Stimulated activated CD4-positive, alpha-beta T cell treated with anti-CD3 and anti-CD28 coated beads, Interleukin-1b, Interleukin-23, amount 100 ng/mL, for 24 hours (primary cell): ENCODE measurements around the gene PUS1.
A peak's percentile ranks its signal among the peaks of the same experiment; 100 is the strongest.
"Not testable (repeated sequence)": the region's sequence is repeated elsewhere in the genome, so short reads cannot be mapped to it uniquely, and the experiment has no call there.

Source experiments
- DNase-seq, 4 experiments: peaks; one replicate each; pipeline ENCODE4 v3.0.0-alpha.2; 2020; ENCODE audit warnings: low read depth in 4 of 4, low spot score in 1 of 4

PUS1 gene

GRCh38 chr12:131928711-131929580 lies at the start of gene PUS1:
TSS of gene PUS1 (plus strand) at chr12:131929276. CDS start at chr12:131929723, 447 bp downstream.
- peak; percentile 78 to 88 (median 82) for DNase-seq

- no peak for DNase-seq
Observed at GRCh38 chr12:131882804-131883520, 46.1 kb upstream of the PUS1 start.

DNA sequence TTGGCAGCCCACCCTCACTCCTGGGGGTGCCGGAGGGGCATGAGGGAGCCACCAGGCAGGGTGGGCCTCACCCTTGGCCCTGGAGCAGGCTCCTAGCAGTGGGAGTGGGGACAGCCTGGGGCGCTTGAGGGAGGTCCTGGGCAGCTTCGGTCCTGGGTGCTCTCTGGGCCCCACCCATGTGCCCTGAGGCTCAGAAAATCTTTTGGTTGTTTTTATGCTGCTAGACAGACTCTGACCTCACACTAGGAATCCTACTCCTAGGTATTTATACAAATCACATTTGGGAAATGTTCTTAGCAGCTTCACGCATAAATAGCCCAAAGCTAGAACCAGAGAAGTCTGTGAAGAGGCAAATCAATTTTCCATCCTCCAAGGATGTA lies 45.6 kb upstream of the PUS1 start:
- no peak for DNase-seq

DNA sequence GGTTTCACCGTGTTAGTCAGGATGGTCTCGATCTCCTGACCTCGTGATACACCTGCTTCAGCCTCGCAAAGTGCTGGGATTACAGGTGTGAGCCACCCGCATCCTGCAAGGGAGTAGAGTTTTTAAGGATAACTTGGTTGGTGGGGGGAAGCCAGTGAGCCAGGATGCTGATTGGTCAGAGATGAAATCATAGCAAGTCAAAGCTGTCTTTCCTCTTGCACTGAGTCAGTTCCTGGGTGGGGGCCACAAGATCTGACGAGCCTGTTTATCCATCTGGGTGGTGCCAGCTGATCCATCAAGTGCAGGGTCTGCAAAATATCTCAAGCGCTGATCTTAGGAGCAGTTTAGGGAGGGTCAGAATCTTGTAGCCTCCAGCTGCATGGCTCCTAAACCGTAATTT lies 44.0 kb upstream of the PUS1 start:
- not testable (repeated sequence) for DNase-seq

DNA sequence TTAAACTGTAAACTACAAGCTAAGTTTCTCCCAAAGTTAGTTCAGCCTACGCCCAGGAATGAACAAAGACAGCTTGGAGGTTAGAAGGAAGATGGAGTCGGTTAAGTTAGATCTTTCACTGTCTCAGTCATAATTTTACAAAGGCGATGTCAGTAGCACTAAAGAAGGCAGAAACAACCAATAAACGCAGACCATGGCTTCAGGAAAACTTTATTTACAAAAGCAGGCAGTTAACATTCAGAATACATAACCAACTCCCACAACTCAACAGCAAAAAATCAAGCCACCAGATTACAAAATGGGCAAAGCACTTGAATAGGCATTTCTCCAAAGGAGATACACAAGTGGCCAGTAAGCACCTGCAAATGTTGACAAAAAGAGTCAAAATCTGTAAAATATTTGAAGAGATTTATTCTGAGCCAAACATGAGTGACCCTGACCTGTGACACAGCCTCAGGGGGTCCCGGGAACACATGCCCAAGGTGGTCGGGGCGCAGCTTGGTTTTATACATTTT lies 43.5 kb upstream of the PUS1 start:
- DNase-seq = no peak

DNA sequence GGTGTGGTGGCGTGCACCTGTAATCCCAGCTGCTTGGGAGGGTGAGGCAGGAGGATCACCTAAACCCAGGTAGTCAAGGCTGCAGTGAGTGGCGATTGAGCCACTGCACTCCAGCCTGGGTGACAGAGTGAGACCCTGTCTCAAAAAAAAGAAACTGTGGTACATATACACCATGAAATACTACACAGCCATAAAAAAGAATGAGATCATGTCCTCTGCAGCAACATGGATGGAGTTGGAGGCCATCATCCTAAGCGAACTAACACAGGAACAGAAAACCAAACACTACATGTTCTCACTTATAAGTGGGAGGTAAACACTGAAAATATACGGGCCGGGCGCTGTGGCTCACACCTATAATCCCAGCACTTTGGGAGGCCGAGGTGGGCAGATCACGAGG lies 37.4 kb upstream of the PUS1 start:
- DNase-seq = not testable (repeated sequence)

GRCh38 chr12:131892711-131893604 lies 36.1 kb upstream of the PUS1 start:
- DNase-seq = no peak

GRCh38 chr12:131893605-131894312 lies 35.3 kb upstream of the PUS1 start:
- DNase-seq = no peak

DNA sequence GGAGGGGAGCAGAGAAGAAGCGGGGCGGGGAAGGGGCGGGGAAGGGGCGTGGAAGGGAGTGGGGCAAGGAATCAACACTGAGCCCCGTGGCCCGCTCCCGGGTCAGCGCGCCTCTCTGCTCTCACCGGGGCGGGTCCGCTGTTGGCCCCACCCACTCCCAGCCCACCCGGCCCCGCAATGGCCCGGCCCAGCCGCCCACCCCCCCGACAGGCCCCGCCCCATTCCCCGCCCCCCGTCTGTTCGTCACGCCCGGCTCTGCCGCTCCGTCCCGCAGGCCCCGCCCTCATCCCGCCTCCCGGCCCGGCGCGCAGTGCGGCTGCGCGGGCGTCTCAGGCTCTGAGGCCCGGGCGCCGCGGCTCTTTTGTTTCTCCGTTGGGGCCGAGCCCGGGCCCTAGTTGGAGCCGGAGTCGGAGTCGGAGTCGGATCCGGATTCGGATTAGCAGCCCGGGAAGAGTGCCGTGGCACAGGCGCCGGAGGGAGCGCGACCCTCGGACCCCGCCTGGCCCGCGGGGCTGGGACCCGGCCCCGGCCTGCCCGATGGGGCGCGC lies 34.7 kb upstream of the PUS1 start, which contains the start of gene ULK1:
Gene ULK1, plus strand, starts transcription at position 310 of the 548 bp plus-strand sequence. CDS start 380 bp downstream, outside the sequence.
- DNase-seq = peak; percentile 66 to 92 (median 88)

GRCh38 chr12:131894981-131895639 lies 34.0 kb upstream of the PUS1 start:
- no peak for DNase-seq

DNA sequence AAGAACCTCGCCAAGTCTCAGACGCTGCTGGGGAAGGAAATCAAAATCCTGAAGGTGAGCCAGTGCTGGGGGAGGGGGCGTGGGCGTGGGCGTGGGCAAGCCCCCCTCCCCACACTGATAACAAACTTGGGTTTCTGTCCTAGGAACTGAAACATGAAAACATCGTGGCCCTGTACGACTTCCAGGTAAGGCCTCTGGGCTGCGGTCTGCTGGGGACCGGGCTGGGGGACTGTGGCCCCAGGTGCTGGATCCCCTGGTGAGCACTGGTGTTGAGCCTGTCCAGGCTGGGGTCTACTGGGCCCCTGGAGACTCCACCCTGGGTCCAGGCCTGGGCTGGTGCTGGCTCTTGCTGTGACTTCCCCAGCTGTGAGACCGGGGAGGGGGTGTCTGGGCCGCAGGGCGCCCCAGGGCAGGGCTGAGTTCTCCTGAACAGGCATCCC lies 33.4 kb upstream of the PUS1 start:
- no peak for DNase-seq

DNA sequence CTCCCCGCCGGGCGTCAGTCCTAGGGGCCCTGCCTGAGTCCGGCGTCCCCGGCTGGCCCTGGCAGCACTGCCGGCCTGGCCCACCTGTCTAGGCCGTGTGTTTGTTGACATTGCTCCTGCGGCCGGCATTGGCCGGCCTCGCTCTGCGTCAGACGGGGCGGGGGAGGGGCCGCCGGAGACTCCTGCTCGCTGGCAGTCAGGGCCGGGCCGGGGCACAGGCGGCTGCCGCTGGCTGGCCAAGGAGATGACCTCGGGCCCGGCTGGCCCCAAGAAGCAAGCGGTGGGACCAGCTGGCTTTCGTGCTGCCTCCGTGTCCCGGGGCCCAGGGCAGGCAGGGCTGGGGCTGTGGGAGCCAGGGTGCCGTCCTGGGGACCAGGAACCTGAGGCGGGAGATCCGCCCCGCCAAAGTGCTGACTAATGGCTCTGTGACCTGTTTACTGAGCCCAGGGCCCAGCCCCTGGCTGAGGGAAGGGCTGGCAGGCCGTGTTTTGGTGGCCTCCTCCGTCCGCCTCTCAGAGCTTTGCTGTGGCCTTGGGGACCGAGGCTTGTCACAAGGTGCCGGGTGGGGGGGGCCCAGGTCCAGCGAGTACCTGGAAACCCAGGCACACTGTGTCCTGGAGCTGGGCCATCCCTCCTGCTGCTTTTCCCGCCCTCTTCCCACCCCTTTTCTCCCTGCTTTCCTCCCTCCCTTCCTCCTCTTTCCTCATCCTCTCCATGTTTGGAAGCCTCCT lies 32.8 kb upstream of the PUS1 start:
- peak; percentile 31 to 66 (median 39) for DNase-seq

DNA sequence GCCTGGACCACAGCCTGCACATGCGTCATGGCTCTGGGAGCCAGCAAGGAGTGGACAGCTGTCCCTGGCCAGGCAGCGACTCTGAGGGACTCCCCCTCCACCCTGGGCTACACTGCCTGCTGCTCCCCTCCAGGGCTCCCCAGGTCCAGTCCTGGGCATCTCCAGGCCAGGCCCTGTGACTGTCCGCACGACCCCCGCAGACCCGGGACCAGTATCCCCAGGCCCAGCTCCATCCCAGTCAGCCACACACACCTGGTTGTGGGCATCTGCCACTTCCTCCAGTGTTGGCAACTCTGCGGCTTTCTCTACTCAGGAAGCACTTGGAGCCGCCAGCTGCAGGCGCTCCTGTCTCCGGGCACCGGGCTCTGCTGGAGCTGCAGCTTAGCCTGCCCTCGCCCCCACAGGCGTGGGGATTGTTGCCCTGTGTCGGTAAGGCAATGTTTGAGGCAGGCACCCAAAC lies 32.2 kb upstream of the PUS1 start:
- DNase-seq = no peak

DNA sequence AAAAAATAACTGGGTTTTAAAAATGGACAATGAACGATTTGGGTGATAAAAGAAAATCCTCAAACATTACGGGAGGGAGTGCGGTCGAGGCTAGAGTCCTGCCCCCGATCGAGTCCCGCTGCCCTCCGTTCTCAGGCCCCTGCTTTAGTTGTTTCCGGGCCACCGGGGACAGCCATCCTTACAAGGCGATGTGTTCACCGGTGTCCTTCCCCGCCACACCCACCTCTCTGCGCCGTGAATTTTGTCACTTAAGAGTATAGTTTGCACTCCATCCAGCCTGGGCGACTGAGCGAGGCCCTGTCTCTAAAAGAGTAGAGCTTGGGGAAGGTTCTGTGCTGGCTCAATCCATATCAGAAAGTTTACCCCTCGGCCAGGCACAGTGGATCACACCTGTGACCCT lies 31.8 kb upstream of the PUS1 start:
- DNase-seq = no peak

DNA sequence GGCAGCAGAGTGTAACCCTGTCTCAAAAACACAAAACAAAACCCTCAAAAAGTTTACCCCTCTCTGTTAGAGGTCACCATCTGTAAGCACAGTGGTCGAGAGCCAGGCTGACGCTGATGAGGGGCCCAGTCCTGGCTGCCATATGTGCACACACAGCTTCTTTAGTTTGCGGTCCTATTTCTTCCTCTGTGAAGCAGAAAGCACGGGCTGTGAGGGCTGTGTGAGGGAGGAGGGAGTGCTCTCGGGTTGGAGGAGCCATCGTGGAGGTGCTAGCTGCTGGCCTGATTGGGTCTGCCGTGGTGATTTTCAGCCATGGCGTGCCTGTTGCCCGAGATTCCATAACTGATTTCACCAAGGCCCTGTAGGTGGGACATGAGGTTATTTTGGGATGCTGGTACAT lies 31.2 kb upstream of the PUS1 start:
- DNase-seq = no peak

- no peak for DNase-seq
Observed at GRCh38 chr12:131900397-131900796, 28.7 kb upstream of the PUS1 start.

- DNase-seq = no peak
Observed at GRCh38 chr12:131901431-131902331, 27.4 kb upstream of the PUS1 start.
